Right lobe of liver (tissue), 4 donors: Measurements from ENCODE around the gene SLC25A3.

Source experiments
- CTCF ChIP-seq, 4 donors: fragments of 200-600 bp in 3 of 4; fragments of 450-650 bp in 1 of 4; IDR thresholded peaks; one replicate each; pipeline versions ENCODE4 v1.5.1 to v1.8.0; 2016 to 2022; ENCODE audit warnings: antibody characterized with exemption in 4 of 4, mild to moderate bottlenecking in 2 of 4
- POLR2A ChIP-seq: fragments of 450-650 bp; IDR thresholded peaks from one replicate; pipeline ENCODE4 v1.6.1; 2017; ENCODE audit warnings: antibody characterized with exemption, mild to moderate bottlenecking
- donor health status: DM: no; HTN: no; CAD: no.
- donor health status: DM: no; HTN: no; CAD: no.
- donor health status: DM: no; HTN: yes; CAD: no.

GRCh38 chr12:98595243-98595988, 1.9 kb downstream of the SLC25A3 start:
- TF ChIP-seq CTCF (IDR thresholded peaks at IDR 0.05) (no peak), POLR2A (no peak)
